8988T (cell line): ENCODE measurements around the gene RASAL2.
"Not testable (repeated sequence)": the region's sequence is repeated elsewhere in the genome, so short reads cannot be mapped to it uniquely, and the experiment has no call there.

Experiments
- DNase-seq: peaks from one replicate; pipeline ENCODE4 v3.0.0; 2011

The RASAL2 gene

GRCh38 chr1:178120520-178121052 is 26.7 kb downstream of the RASAL2 start:
- DNase-seq: not testable (repeated sequence)

- no peak for DNase-seq
These were observed 28.0 kb downstream of the RASAL2 start for GRCh38 chr1:178121883-178122282.

- no peak for DNase-seq
These were observed 28.4 kb downstream of the RASAL2 start for GRCh38 chr1:178122283-178122682.

- no peak for DNase-seq
These were observed 30.2 kb downstream of the RASAL2 start for GRCh38 chr1:178124115-178124514.

- DNase-seq: no peak
These were observed 32.4 kb downstream of the RASAL2 start for GRCh38 chr1:178126261-178126660.

- no peak for DNase-seq
These were observed 32.9 kb downstream of the RASAL2 start for GRCh38 chr1:178126741-178127185.

- no peak for DNase-seq
These were observed 33.7 kb downstream of the RASAL2 start for GRCh38 chr1:178127482-178128191.

GRCh38 chr1:178133239-178133989 is 39.5 kb downstream of the RASAL2 start:
- no peak for DNase-seq

GRCh38 chr1:178134061-178134460 is 40.2 kb downstream of the RASAL2 start:
- DNase-seq: no peak

- no peak for DNase-seq
These were observed 43.3 kb downstream of the RASAL2 start for GRCh38 chr1:178137238-178137637.

GRCh38 chr1:178142806-178143205 is 48.9 kb downstream of the RASAL2 start:
- no peak for DNase-seq

- DNase-seq: no peak
These were observed 50.1 kb downstream of the RASAL2 start for GRCh38 chr1:178143730-178144690.

GRCh38 chr1:178145605-178146004 is 51.7 kb downstream of the RASAL2 start:
- DNase-seq: no peak

- DNase-seq: no peak
These were observed 52.5 kb downstream of the RASAL2 start for GRCh38 chr1:178146436-178146835.

- DNase-seq: no peak
These were observed 56.7 kb downstream of the RASAL2 start for GRCh38 chr1:178150610-178151009.

- no peak for DNase-seq
These were observed 57.9 kb downstream of the RASAL2 start for GRCh38 chr1:178151831-178152230.

GRCh38 chr1:178155481-178156255 is 61.8 kb downstream of the RASAL2 start:
- no peak for DNase-seq

- DNase-seq: no peak
These were observed 67.0 kb downstream of the RASAL2 start for GRCh38 chr1:178160736-178161475.

GRCh38 chr1:178161516-178161915 is 67.6 kb downstream of the RASAL2 start:
- DNase-seq: no peak

GRCh38 chr1:178165196-178165595 is 71.3 kb downstream of the RASAL2 start:
- no peak for DNase-seq

GRCh38 chr1:178166429-178167024 is 72.6 kb downstream of the RASAL2 start:
- no peak for DNase-seq
